ENCODE measurements around the gene MICALL2. TPM values are rescaled to one million over a fixed set of nuclear protein-coding genes. Genes with fewer than 3 reads are reported as not detected.

Gene MICALL2
- total RNA-seq, 1 experiment from 2014 or later: 3.7 TPM

- no peak for DNase-seq (ENCODE audit: extremely low read depth, low read depth)
Observed at GRCh38 chr7:1421020-1421790, 38.1 kb downstream of the MICALL2 start.

GRCh38 chr7:1419688-1420087, 39.6 kb downstream of the MICALL2 start:
- no peak for DNase-seq (ENCODE audit: extremely low read depth, low read depth)

GRCh38 chr7:1419310-1419634, 40.0 kb downstream of the MICALL2 start:
- no peak for DNase-seq (ENCODE audit: extremely low read depth, low read depth)

GRCh38 chr7:1418505-1419309, 40.6 kb downstream of the MICALL2 start:
- peak; percentile 41 for DNase-seq (ENCODE audit: extremely low read depth, low read depth)

- DNase-seq (ENCODE audit: extremely low read depth, low read depth): no peak
Observed at GRCh38 chr7:1415389-1415990, 43.8 kb downstream of the MICALL2 start.

GRCh38 chr7:1413936-1414639, 45.2 kb downstream of the MICALL2 start:
- no peak for DNase-seq (ENCODE audit: extremely low read depth, low read depth)

- peak; percentile 84 for DNase-seq (ENCODE audit: extremely low read depth, low read depth)
Observed at GRCh38 chr7:1412322-1413261, 46.7 kb downstream of the MICALL2 start.

GRCh38 chr7:1411414-1411813, 47.9 kb downstream of the MICALL2 start:
- no peak for DNase-seq (ENCODE audit: extremely low read depth, low read depth)

GRCh38 chr7:1410992-1411391, 48.3 kb downstream of the MICALL2 start:
- no peak for DNase-seq (ENCODE audit: extremely low read depth, low read depth)

GRCh38 chr7:1409555-1409954, 49.7 kb downstream of the MICALL2 start:
- no peak for DNase-seq (ENCODE audit: extremely low read depth, low read depth)

GRCh38 chr7:1408466-1408865, 50.8 kb downstream of the MICALL2 start:
- DNase-seq (ENCODE audit: extremely low read depth, low read depth): no peak

GRCh38 chr7:1407892-1408291, 51.4 kb downstream of the MICALL2 start:
- no peak for DNase-seq (ENCODE audit: extremely low read depth, low read depth)

- no peak for DNase-seq (ENCODE audit: extremely low read depth, low read depth)
Observed at GRCh38 chr7:1404898-1405548, 54.2 kb downstream of the MICALL2 start.

GRCh38 chr7:1404460-1404809, 54.8 kb downstream of the MICALL2 start:
- DNase-seq (ENCODE audit: extremely low read depth, low read depth): no peak

GRCh38 chr7:1403638-1404459, 55.4 kb downstream of the MICALL2 start:
- no peak for DNase-seq (ENCODE audit: extremely low read depth, low read depth)

- DNase-seq (ENCODE audit: extremely low read depth, low read depth): no peak
Observed at GRCh38 chr7:1402791-1403637, 56.3 kb downstream of the MICALL2 start.

GRCh38 chr7:1402110-1402790, 57.0 kb downstream of the MICALL2 start:
- DNase-seq (ENCODE audit: extremely low read depth, low read depth): no peak
